HepG2 (cell line): ENCODE data around the gene TANGO2. TPM values are rescaled to one million over a fixed set of nuclear protein-coding genes. Genes with fewer than 3 reads are reported as not detected.
A peak's percentile ranks its signal among the peaks of the same experiment; 100 is the strongest.

Source experiments
- ADNP ChIP-seq: sonication (generic); formaldehyde crosslinking; IDR thresholded peaks from 2 replicates; pipeline ENCODE4 v1.4.0; 2020; ENCODE audit warnings: missing genetic modification reagents
- FOXK2 ChIP-seq: fragments of 450-650 bp; IDR thresholded peaks from 2 replicates; pipeline ENCODE4 v1.6.1; 2016
- HOXA5 ChIP-seq: sonication (generic); formaldehyde crosslinking; IDR thresholded peaks from 2 replicates; pipeline ENCODE4 v1.4.0; 2020; ENCODE audit warnings: missing genetic modification reagents
- IRX3 ChIP-seq: sonication (generic); formaldehyde crosslinking; IDR thresholded peaks from 2 replicates; pipeline ENCODE4 v1.8.1; 2023; ENCODE audit warnings: mild to moderate bottlenecking, low read depth, missing genetic modification reagents, borderline replicate concordance
- JDP2 ChIP-seq: sonication (generic); formaldehyde crosslinking; IDR thresholded peaks from 2 replicates; pipeline ENCODE4 v1.8.1; 2022; ENCODE audit warnings: missing genetic modification reagents, borderline replicate concordance
- NFE2 ChIP-seq: sonication (generic); formaldehyde crosslinking; IDR thresholded peaks from 2 replicates; pipeline ENCODE4 v1.4.0; 2020; ENCODE audit warnings: missing genetic modification reagents
- RARA ChIP-seq: IDR thresholded peaks from 2 replicates; pipeline ENCODE4 v1.6.1; 2016; ENCODE audit warnings: missing genetic modification reagents, missing compliant biosample characterization
- SMYD3 ChIP-seq: sonication (generic); formaldehyde crosslinking; IDR thresholded peaks from 2 replicates; pipeline ENCODE4 v1.8.1; 2023; ENCODE audit warnings: mild to moderate bottlenecking, missing genetic modification reagents
- ZFX ChIP-seq: sonication (generic); formaldehyde crosslinking; IDR thresholded peaks from 2 replicates; pipeline ENCODE4 v1.4.0; 2020; ENCODE audit warnings: mild to moderate bottlenecking, low read depth, missing genetic modification reagents, moderate library complexity
- ZNF256 ChIP-seq: sonication (generic); formaldehyde crosslinking; conservative IDR thresholded peaks from 2 replicates; pipeline ENCODE4 v1.4.0; 2020; ENCODE audit warnings: missing genetic modification reagents
- ZNF891 ChIP-seq: sonication (generic); formaldehyde crosslinking; IDR thresholded peaks from 2 replicates; pipeline ENCODE4 v1.5.0; 2020; ENCODE audit warnings: mild to moderate bottlenecking, missing genetic modification reagents
- polyA plus RNA-seq, 8 experiments: library from polyadenylated mRNA; depleted of rRNA in 3 of 8; stranded (reverse) in 7 of 8; unstranded in 1 of 8; fragments of >200 nt; fragmentation: Illumina TruSeq in 4 of 8; extraction: Trizol in 4 of 8; gene quantifications; 2 replicates each; pipeline versions ENCODE4 v1.2.1 to v1.2.3, GENCODE V29; 2011 to 2016; ENCODE audit warnings: low read depth in 4 of 8, missing spikeins in 1 of 8, mixed read lengths in 1 of 8; ENCODE audit not compliant: insufficient read depth in 1 of 8
- total RNA-seq, 5 experiments: library from RNA; depleted of rRNA; stranded (reverse); fragments of >200 nt; fragmentation: Illumina TruSeq; extraction: Trizol; gene quantifications; 2 replicates each; pipeline ENCODE4 v1.2.3, GENCODE V29; 2016; ENCODE audit warnings: low read depth in 1 of 5
- TF ChIP-seq, protein P1 (sequence below): sonication (generic); formaldehyde crosslinking; IDR thresholded peaks from 2 replicates; pipeline ENCODE4 v1.5.1; 2020; ENCODE audit warnings: missing genetic modification reagents, mild to moderate bottlenecking, borderline replicate concordance
- TF ChIP-seq, protein P2 (sequence below): sonication (generic); formaldehyde crosslinking; IDR thresholded peaks from 2 replicates; pipeline ENCODE4 v1.5.1; 2020; ENCODE audit warnings: missing genetic modification reagents, mild to moderate bottlenecking, borderline replicate concordance
- TF ChIP-seq, protein P3 (sequence below): sonication (generic); formaldehyde crosslinking; IDR thresholded peaks from 2 replicates; pipeline ENCODE4 v1.5.1; 2020; ENCODE audit warnings: mild to moderate bottlenecking, moderate library complexity, missing genetic modification reagents
- TF ChIP-seq, protein P4 (sequence below): sonication (generic); formaldehyde crosslinking; IDR thresholded peaks from 2 replicates; pipeline ENCODE4 v1.4.0; 2020; ENCODE audit warnings: missing genetic modification reagents
- TF ChIP-seq, protein P5 (sequence below): sonication (generic); formaldehyde crosslinking; IDR thresholded peaks from 2 replicates; pipeline ENCODE4 v1.4.0; 2020; ENCODE audit warnings: missing genetic modification reagents
- TF ChIP-seq, protein P6 (sequence below): IDR thresholded peaks from 2 replicates; pipeline ENCODE4 v1.6.1; 2016; ENCODE audit warnings: missing genetic modification reagents, missing compliant biosample characterization
- TF ChIP-seq, protein P7 (sequence below): IDR thresholded peaks from 2 replicates; pipeline ENCODE4 v1.6.1; 2016; ENCODE audit warnings: mild to moderate bottlenecking

Gene TANGO2
- total and polyA plus RNA-seq, 2 of the 13 experiments (the other 11 are each of a cell fraction or from before 2014, with no cell fraction given), result 12.9 to 14.8 TPM

DNA sequence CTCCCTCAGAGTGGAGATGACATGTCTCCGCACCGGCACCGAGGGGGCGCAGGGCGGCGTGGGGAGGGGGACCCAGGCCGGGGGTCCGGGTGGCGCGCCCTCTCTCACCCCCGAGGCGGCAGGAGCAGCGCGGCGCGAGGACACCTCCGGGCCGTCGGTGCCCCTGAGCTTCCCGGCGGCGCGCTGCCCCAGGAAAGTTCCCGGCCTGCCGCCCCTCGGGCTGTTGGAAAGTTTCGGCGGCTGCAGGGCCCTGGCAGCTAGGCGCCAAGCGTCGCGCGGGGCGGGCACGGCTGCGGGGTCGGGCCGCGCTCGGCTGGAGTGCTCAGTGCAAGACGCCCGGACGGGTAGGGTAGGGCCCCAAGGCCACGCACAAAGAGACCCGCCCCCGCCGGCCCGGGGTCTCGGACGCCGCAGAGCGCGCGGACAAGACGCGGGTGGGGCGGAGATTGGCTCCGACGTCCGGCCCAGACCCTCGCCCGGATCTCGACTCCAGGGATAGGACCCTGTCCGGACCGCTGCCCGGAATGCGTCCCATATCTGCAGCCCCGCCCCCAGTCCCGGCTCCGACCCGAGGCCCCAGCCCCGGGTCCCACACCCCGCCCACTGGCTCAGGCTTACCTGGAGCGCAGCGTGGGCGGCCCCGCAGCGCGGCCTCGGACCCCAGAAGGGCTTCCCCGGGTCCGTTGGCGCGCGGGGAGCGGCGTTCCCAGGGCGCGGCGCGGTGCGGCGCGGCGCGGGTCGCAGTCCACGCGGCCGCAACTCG is 4.8 kb upstream of the TANGO2 start (continued):
- TF ChIP-seq, protein P1, sequence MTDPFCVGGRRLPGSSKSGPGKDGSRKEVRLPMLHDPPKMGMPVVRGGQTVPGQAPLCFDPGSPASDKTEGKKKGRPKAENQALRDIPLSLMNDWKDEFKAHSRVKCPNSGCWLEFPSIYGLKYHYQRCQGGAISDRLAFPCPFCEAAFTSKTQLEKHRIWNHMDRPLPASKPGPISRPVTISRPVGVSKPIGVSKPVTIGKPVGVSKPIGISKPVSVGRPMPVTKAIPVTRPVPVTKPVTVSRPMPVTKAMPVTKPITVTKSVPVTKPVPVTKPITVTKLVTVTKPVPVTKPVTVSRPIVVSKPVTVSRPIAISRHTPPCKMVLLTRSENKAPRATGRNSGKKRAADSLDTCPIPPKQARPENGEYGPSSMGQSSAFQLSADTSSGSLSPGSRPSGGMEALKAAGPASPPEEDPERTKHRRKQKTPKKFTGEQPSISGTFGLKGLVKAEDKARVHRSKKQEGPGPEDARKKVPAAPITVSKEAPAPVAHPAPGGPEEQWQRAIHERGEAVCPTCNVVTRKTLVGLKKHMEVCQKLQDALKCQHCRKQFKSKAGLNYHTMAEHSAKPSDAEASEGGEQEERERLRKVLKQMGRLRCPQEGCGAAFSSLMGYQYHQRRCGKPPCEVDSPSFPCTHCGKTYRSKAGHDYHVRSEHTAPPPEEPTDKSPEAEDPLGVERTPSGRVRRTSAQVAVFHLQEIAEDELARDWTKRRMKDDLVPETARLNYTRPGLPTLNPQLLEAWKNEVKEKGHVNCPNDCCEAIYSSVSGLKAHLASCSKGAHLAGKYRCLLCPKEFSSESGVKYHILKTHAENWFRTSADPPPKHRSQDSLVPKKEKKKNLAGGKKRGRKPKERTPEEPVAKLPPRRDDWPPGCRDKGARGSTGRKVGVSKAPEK, result no peak
- TF ChIP-seq ZNF891 (no peak), HOXA5 (CRISPR knock-in tag) (peak; percentile 12), RARA (CRISPR knock-in tag) (no peak), FOXK2 (no peak), ADNP (no peak), SMYD3 (CRISPR knock-in tag) (no peak), NFE2 (CRISPR knock-in tag) (no peak), ZNF256 (CRISPR knock-in tag) (0 out of 2 replicates have a peak, but pooled peaks have one; percentile 29), ZFX (CRISPR knock-in tag) (peak; percentile 49; the same call in 1 of the 2 replicates), IRX3 (CRISPR knock-in tag) (no peak), JDP2 (CRISPR knock-in tag) (no peak; the same call in 1 of the 2 replicates)
- TF ChIP-seq, protein P2, sequence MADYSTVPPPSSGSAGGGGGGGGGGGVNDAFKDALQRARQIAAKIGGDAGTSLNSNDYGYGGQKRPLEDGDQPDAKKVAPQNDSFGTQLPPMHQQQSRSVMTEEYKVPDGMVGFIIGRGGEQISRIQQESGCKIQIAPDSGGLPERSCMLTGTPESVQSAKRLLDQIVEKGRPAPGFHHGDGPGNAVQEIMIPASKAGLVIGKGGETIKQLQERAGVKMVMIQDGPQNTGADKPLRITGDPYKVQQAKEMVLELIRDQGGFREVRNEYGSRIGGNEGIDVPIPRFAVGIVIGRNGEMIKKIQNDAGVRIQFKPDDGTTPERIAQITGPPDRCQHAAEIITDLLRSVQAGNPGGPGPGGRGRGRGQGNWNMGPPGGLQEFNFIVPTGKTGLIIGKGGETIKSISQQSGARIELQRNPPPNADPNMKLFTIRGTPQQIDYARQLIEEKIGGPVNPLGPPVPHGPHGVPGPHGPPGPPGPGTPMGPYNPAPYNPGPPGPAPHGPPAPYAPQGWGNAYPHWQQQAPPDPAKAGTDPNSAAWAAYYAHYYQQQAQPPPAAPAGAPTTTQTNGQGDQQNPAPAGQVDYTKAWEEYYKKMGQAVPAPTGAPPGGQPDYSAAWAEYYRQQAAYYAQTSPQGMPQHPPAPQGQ (CRISPR knock-in tag), result no peak
- TF ChIP-seq, protein P3, sequence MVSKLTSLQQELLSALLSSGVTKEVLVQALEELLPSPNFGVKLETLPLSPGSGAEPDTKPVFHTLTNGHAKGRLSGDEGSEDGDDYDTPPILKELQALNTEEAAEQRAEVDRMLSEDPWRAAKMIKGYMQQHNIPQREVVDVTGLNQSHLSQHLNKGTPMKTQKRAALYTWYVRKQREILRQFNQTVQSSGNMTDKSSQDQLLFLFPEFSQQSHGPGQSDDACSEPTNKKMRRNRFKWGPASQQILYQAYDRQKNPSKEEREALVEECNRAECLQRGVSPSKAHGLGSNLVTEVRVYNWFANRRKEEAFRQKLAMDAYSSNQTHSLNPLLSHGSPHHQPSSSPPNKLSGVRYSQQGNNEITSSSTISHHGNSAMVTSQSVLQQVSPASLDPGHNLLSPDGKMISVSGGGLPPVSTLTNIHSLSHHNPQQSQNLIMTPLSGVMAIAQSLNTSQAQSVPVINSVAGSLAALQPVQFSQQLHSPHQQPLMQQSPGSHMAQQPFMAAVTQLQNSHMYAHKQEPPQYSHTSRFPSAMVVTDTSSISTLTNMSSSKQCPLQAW, result no peak
- TF ChIP-seq, protein P4, sequence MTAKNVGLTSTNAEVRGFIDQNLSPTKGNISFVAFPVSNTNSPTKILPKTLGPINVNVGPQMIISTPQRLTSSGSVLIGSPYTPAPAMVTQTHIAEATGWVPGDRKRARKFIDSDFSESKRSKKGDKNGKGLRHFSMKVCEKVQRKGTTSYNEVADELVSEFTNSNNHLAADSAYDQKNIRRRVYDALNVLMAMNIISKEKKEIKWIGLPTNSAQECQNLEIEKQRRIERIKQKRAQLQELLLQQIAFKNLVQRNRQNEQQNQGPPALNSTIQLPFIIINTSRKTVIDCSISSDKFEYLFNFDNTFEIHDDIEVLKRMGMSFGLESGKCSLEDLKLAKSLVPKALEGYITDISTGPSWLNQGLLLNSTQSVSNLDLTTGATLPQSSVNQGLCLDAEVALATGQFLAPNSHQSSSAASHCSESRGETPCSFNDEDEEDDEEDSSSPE (CRISPR knock-in tag), result peak; percentile 34
- TF ChIP-seq, protein P5, sequence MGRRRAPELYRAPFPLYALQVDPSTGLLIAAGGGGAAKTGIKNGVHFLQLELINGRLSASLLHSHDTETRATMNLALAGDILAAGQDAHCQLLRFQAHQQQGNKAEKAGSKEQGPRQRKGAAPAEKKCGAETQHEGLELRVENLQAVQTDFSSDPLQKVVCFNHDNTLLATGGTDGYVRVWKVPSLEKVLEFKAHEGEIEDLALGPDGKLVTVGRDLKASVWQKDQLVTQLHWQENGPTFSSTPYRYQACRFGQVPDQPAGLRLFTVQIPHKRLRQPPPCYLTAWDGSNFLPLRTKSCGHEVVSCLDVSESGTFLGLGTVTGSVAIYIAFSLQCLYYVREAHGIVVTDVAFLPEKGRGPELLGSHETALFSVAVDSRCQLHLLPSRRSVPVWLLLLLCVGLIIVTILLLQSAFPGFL (CRISPR knock-in tag), result 0 out of 2 replicates have a peak, but pooled peaks have one; percentile 44
- TF ChIP-seq, protein P6, sequence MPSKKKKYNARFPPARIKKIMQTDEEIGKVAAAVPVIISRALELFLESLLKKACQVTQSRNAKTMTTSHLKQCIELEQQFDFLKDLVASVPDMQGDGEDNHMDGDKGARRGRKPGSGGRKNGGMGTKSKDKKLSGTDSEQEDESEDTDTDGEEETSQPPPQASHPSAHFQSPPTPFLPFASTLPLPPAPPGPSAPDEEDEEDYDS (CRISPR knock-in tag), result no peak
- TF ChIP-seq, protein P7, sequence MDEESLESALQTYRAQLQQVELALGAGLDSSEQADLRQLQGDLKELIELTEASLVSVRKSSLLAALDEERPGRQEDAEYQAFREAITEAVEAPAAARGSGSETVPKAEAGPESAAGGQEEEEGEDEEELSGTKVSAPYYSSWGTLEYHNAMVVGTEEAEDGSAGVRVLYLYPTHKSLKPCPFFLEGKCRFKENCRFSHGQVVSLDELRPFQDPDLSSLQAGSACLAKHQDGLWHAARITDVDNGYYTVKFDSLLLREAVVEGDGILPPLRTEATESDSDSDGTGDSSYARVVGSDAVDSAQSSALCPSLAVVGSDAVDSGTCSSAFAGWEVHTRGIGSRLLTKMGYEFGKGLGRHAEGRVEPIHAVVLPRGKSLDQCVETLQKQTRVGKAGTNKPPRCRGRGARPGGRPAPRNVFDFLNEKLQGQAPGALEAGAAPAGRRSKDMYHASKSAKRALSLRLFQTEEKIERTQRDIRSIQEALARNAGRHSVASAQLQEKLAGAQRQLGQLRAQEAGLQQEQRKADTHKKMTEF, result peak; percentile 24; the same call in 1 of the 2 replicates
